Measurements from ENCODE around the gene ZC2HC1B. TPM values are rescaled to one million over a fixed set of nuclear protein-coding genes. Genes with fewer than 3 reads are reported as not detected.

The ZC2HC1B gene
- total RNA-seq, 1 donor from 2014 or later: not detected

- Mint-ChIP-seq H3K9me3 (ENCODE audit: unreplicated experiment) (peaks cover 3% of the 10 kb centered on the region), H3K36me3 (ENCODE audit: unreplicated experiment) (no peaks in the 10 kb centered on the region), H3K27me3 (ENCODE audit: unreplicated experiment) (no peaks in the 10 kb centered on the region), H3K27ac (ENCODE audit: unreplicated experiment) (no peak overlapping the region), H3K4me3 (ENCODE audit: unreplicated experiment) (no peak overlapping the region), H3K4me1 (ENCODE audit: unreplicated experiment) (peaks cover 38% of the 10 kb centered on the region)
- DNase-seq (ENCODE audit: extremely low spot score, unreplicated experiment): no peak
- TF ChIP-seq CTCF (IDR thresholded peaks at IDR 0.05): no peak
Observed at GRCh38 chr6:143973097-143973966, 109.1 kb downstream of the ZC2HC1B start.

GRCh38 chr6:143974089-143974488 is 109.8 kb downstream of the ZC2HC1B start:
- Mint-ChIP-seq H3K36me3 (ENCODE audit: unreplicated experiment) (no peaks in the 10 kb centered on the region), H3K27ac (ENCODE audit: unreplicated experiment) (no peak overlapping the region), H3K27me3 (ENCODE audit: unreplicated experiment) (no peaks in the 10 kb centered on the region), H3K4me1 (ENCODE audit: unreplicated experiment) (peaks cover 35% of the 10 kb centered on the region), H3K9me3 (ENCODE audit: unreplicated experiment) (peaks cover 3% of the 10 kb centered on the region), H3K4me3 (ENCODE audit: unreplicated experiment) (no peak overlapping the region)
- no peak for DNase-seq (ENCODE audit: extremely low spot score, unreplicated experiment)
- TF ChIP-seq CTCF (IDR thresholded peaks at IDR 0.05): no peak

- Mint-ChIP-seq H3K4me1 (ENCODE audit: unreplicated experiment) (peaks cover 18% of the 10 kb centered on the region), H3K36me3 (ENCODE audit: unreplicated experiment) (peaks cover 4% of the 10 kb centered on the region), H3K27me3 (ENCODE audit: unreplicated experiment) (no peaks in the 10 kb centered on the region), H3K9me3 (ENCODE audit: unreplicated experiment) (peaks cover 3% of the 10 kb centered on the region), H3K27ac (ENCODE audit: unreplicated experiment) (peak overlapping the region; percentile 16), H3K4me3 (ENCODE audit: unreplicated experiment) (no peak overlapping the region)
- DNase-seq (ENCODE audit: extremely low spot score, unreplicated experiment): no peak
- TF ChIP-seq CTCF (IDR thresholded peaks at IDR 0.05): no peak
Observed at GRCh38 chr6:143976806-143977349, 112.6 kb downstream of the ZC2HC1B start.

- H3K27me3 Mint-ChIP-seq (ENCODE audit: unreplicated experiment): no peaks in the 10 kb centered on the region
- H3K27ac Mint-ChIP-seq (ENCODE audit: unreplicated experiment): no peak overlapping the region
- H3K4me1 Mint-ChIP-seq (ENCODE audit: unreplicated experiment): peaks cover 5% of the 10 kb centered on the region
- no peaks in the 10 kb centered on the region for H3K9me3 Mint-ChIP-seq (ENCODE audit: unreplicated experiment)
- no peak for DNase-seq (ENCODE audit: extremely low spot score, unreplicated experiment)
- TF ChIP-seq CTCF (IDR thresholded peaks at IDR 0.05): no peak
- H3K36me3 Mint-ChIP-seq (ENCODE audit: unreplicated experiment): peaks cover 7% of the 10 kb centered on the region
- no peak overlapping the region for H3K4me3 Mint-ChIP-seq (ENCODE audit: unreplicated experiment)
Observed at GRCh38 chr6:143980921-143981320, 116.6 kb downstream of the ZC2HC1B start.

GRCh38 chr6:143982968-143983367 is 118.7 kb downstream of the ZC2HC1B start:
- Mint-ChIP-seq H3K9me3 (ENCODE audit: unreplicated experiment) (no peaks in the 10 kb centered on the region), H3K36me3 (ENCODE audit: unreplicated experiment) (peaks cover 7% of the 10 kb centered on the region), H3K27ac (ENCODE audit: unreplicated experiment) (no peak overlapping the region), H3K4me1 (ENCODE audit: unreplicated experiment) (no peaks in the 10 kb centered on the region), H3K27me3 (ENCODE audit: unreplicated experiment) (no peaks in the 10 kb centered on the region), H3K4me3 (ENCODE audit: unreplicated experiment) (no peak overlapping the region)
- DNase-seq (ENCODE audit: extremely low spot score, unreplicated experiment): no peak
- TF ChIP-seq CTCF (IDR thresholded peaks at IDR 0.05): no peak
